Tibial nerve (tissue), 4 donors: ENCODE data around the gene PDGFA.

ENCODE experiments used
- EP300 ChIP-seq, 2 donors: sonication (generic); formaldehyde crosslinking; IDR thresholded peaks; one replicate each; pipeline ENCODE4 v1.6.1; 2017; ENCODE audit warnings: antibody characterized with exemption in 2 of 2, mild to moderate bottlenecking in 1 of 2
- POLR2A ChIP-seq, 2 donors: fragments of 450-650 bp; IDR thresholded peaks; one replicate each; pipeline ENCODE4 v1.6.1; 2017; ENCODE audit warnings: antibody characterized with exemption in 2 of 2, mild to moderate bottlenecking in 2 of 2, moderate library complexity in 2 of 2
- TF ChIP-seq, protein P1 (sequence below), 5 experiments: fragments of 200-600 bp in 3 of 5; fragments of 450-650 bp in 2 of 5; sonication (generic) in 3 of 5; IDR thresholded peaks; one replicate each; pipeline ENCODE4 v1.5.1; 2016 to 2019; ENCODE audit warnings: antibody characterized with exemption in 5 of 5, mild to moderate bottlenecking in 3 of 5, moderate library complexity in 2 of 5

DNA sequence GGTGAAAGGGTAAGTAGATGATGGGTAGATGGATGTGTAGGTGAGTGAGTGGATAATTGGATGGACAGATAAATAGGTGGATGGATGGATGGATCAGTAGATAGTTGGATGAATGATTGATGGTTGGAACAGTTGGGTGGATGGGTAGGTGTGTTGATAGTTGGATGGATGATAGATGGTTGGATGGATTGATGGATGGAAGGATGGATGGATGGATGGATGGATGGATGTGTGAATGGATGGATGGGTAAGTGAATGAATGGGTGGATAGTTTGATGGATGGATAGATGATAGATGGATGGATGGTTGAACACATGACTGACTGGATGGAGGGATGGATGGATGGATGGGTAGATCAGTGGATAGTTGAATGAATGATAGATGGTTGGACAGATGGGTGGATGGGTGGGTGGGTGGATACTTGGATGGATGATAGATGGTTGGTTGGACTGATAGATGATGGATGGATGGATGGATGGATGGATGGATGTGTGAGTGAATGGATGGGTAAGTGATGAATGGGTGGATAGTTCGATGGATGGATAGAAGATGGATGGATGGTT lies 37.0 kb downstream of the PDGFA start:
- TF ChIP-seq, protein P1, sequence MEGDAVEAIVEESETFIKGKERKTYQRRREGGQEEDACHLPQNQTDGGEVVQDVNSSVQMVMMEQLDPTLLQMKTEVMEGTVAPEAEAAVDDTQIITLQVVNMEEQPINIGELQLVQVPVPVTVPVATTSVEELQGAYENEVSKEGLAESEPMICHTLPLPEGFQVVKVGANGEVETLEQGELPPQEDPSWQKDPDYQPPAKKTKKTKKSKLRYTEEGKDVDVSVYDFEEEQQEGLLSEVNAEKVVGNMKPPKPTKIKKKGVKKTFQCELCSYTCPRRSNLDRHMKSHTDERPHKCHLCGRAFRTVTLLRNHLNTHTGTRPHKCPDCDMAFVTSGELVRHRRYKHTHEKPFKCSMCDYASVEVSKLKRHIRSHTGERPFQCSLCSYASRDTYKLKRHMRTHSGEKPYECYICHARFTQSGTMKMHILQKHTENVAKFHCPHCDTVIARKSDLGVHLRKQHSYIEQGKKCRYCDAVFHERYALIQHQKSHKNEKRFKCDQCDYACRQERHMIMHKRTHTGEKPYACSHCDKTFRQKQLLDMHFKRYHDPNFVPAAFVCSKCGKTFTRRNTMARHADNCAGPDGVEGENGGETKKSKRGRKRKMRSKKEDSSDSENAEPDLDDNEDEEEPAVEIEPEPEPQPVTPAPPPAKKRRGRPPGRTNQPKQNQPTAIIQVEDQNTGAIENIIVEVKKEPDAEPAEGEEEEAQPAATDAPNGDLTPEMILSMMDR (IDR thresholded peaks at IDR 0.05): no peak
- TF ChIP-seq POLR2A (IDR thresholded peaks at IDR 0.05) (no peak), EP300 (IDR thresholded peaks at IDR 0.05) (no peak)
